ENCODE data around the gene MYH9.
"Not testable (repeated sequence)": the region's sequence is repeated elsewhere in the genome, so short reads cannot be mapped to it uniquely, and the experiment has no call there.

Gene MYH9

GRCh38 chr22:36306227-36306626 is 81.5 kb downstream of the MYH9 start:
- no peak for DNase-seq

GRCh38 chr22:36305813-36306212 is 82.0 kb downstream of the MYH9 start:
- DNase-seq, result no peak

GRCh38 chr22:36304429-36304828 is 83.3 kb downstream of the MYH9 start:
- no peak for DNase-seq

- no peak for DNase-seq
These were observed 83.9 kb downstream of the MYH9 start for GRCh38 chr22:36303874-36304273.

- DNase-seq, result no peak
These were observed 84.7 kb downstream of the MYH9 start for GRCh38 chr22:36303115-36303467.

GRCh38 chr22:36302439-36303114 is 85.2 kb downstream of the MYH9 start:
- no peak for DNase-seq

GRCh38 chr22:36301851-36302250 is 85.9 kb downstream of the MYH9 start:
- no peak for DNase-seq

- peak; percentile 1 to 19 for DNase-seq
These were observed 86.4 kb downstream of the MYH9 start for GRCh38 chr22:36301384-36301828.

GRCh38 chr22:36300396-36301212 is 87.2 kb downstream of the MYH9 start:
- no peak for DNase-seq

GRCh38 chr22:36299911-36300310 is 87.9 kb downstream of the MYH9 start:
- DNase-seq, result no peak

GRCh38 chr22:36299295-36299694 is 88.5 kb downstream of the MYH9 start:
- DNase-seq, result no peak

GRCh38 chr22:36298601-36299000 is 89.2 kb downstream of the MYH9 start:
- DNase-seq, result no peak

GRCh38 chr22:36298118-36298517 is 89.6 kb downstream of the MYH9 start:
- no peak for DNase-seq

GRCh38 chr22:36297568-36297967 is 90.2 kb downstream of the MYH9 start:
- DNase-seq, result no peak

- no peak for DNase-seq
These were observed 91.1 kb downstream of the MYH9 start for GRCh38 chr22:36296690-36297089.

- no peak for DNase-seq
These were observed 92.5 kb downstream of the MYH9 start for GRCh38 chr22:36295247-36295646.

- no peak for DNase-seq
These were observed 93.0 kb downstream of the MYH9 start for GRCh38 chr22:36294801-36295200.

- no peak for DNase-seq
These were observed 93.5 kb downstream of the MYH9 start for GRCh38 chr22:36294293-36294620.

GRCh38 chr22:36293606-36294292 is 94.0 kb downstream of the MYH9 start:
- DNase-seq, result no peak

GRCh38 chr22:36292823-36293530 is 94.8 kb downstream of the MYH9 start:
- DNase-seq, result no peak

- no peak for DNase-seq
These were observed 95.7 kb downstream of the MYH9 start for GRCh38 chr22:36291831-36292740.

GRCh38 chr22:36290391-36291075 is 97.2 kb downstream of the MYH9 start:
- DNase-seq, result not testable (repeated sequence)
